ENCODE results near the gene PERM1. TPM values are rescaled to one million over a fixed set of nuclear protein-coding genes. Genes with fewer than 3 reads are reported as not detected.

The PERM1 gene
- total RNA-seq, 6 donors from 2014 or later, result 0.15 to 1.0 (median 0.36) TPM; not detected in 2

GRCh38 chr1:969260-969855, 12.5 kb downstream of the PERM1 start:
- Histone ChIP-seq H3K36me3 (no peaks in the 10 kb centered on the region), H3K4me3 (no peak overlapping the region), H3K4me1 (peaks cover 12 to 18% (median 16%) of the 10 kb centered on the region in 4 donors), H3K9me3 (no peaks in the 10 kb centered on the region), H3K27me3 (peaks cover 0 to 25% (median 13%) of the 10 kb centered on the region in 4 donors), H3K27ac (no peak overlapping the region)
- DNase-seq, result no peak
- WGBS, 2 donors, result 80 to 82% methylated on average over 15 of the region's 15 CpGs
- TF ChIP-seq CTCF (IDR thresholded peaks at IDR 0.05) (no peak), EP300 (IDR thresholded peaks at IDR 0.05) (no peak), POLR2AphosphoS5 (IDR thresholded peaks at IDR 0.05) (no peak), POLR2A (IDR thresholded peaks at IDR 0.05) (no peak)
- no peak for ATAC-seq (ENCODE audit: low FRiP score in 2 of 2)

GRCh38 chr1:967466-968343, 14.2 kb downstream of the PERM1 start:
- no peak overlapping the region for H3K27ac ChIP-seq
- peaks cover 0 to 8% (median 5%) of the 10 kb centered on the region in 4 donors for H3K36me3 ChIP-seq
- H3K4me1 ChIP-seq, result peaks cover 12 to 18% (median 16%) of the 10 kb centered on the region in 4 donors
- no peak for ATAC-seq (ENCODE audit: low FRiP score in 2 of 2)
- H3K27me3 ChIP-seq, result peaks cover 0 to 25% (median 11%) of the 10 kb centered on the region in 4 donors
- peak overlapping the region in 2 of 4 donors; percentile 72 to 73 for H3K4me3 ChIP-seq
- H3K9me3 ChIP-seq, result no peaks in the 10 kb centered on the region
- DNase-seq, result peak in 1 of 2 donors; percentile 53
- TF ChIP-seq EP300 (IDR thresholded peaks at IDR 0.05), result no peak
- no peak for TF ChIP-seq CTCF (IDR thresholded peaks at IDR 0.05)
- TF ChIP-seq POLR2A (IDR thresholded peaks at IDR 0.05), result no peak
- TF ChIP-seq POLR2AphosphoS5 (IDR thresholded peaks at IDR 0.05), result no peak
- WGBS, 2 donors, result 43 to 82% methylated on average over 2 to 19 of the region's 23 CpGs

GRCh38 chr1:966704-967300, 15.1 kb downstream of the PERM1 start:
- Histone ChIP-seq H3K4me3 (peak overlapping the region; percentile 50 to 80 (median 72)), H3K27me3 (peaks cover 0 to 19% (median 9%) of the 10 kb centered on the region in 4 donors), H3K9me3 (no peaks in the 10 kb centered on the region), H3K4me1 (peaks cover 12 to 20% (median 16%) of the 10 kb centered on the region in 4 donors), H3K36me3 (peaks cover 0 to 14% (median 7%) of the 10 kb centered on the region in 4 donors), H3K27ac (peak overlapping the region; percentile 73 to 89 (median 81))
- ATAC-seq (ENCODE audit: low FRiP score in 2 of 2), result peak; percentile 61 to 86
- DNase-seq, result peak; percentile 83 to 95
- TF ChIP-seq EP300 (IDR thresholded peaks at IDR 0.05) (no peak), POLR2AphosphoS5 (IDR thresholded peaks at IDR 0.05) (peak; percentile 45 to 52), CTCF (IDR thresholded peaks at IDR 0.05) (no peak), POLR2A (IDR thresholded peaks at IDR 0.05) (peak in 1 of 4 donors; percentile 63)
- WGBS, 2 donors, result 1% methylated on average over 38 of the region's 60 CpGs; no CpG with 5 or more reads in 1 of the 2 donors

- Histone ChIP-seq H3K4me3 (peak within 1 kb of the TSS; percentile 50 to 80 (median 72)), H3K27ac (peak within 1 kb of the TSS; percentile 73 to 89 (median 81)), H3K27me3 (peaks cover 0 to 13% (median 6%) of the 10 kb centered on the region in 4 donors), H3K4me1 (peaks cover 15 to 26% (median 22%) of the 10 kb centered on the region in 4 donors), H3K36me3 (peaks cover 0 to 14% (median 7%) of the 10 kb centered on the region in 4 donors), H3K9me3 (no peaks in the 10 kb centered on the region)
- DNase-seq (peak; percentile 62 to 89), ATAC-seq (ENCODE audit: low FRiP score in 2 of 2) (peak; percentile 46 to 67)
- 1% methylated on average over 16 of the region's 31 CpGs; no CpG with 5 or more reads in 1 of the 2 donors for WGBS, 2 donors
- no peak for TF ChIP-seq POLR2AphosphoS5 (IDR thresholded peaks at IDR 0.05)
- TF ChIP-seq POLR2A (IDR thresholded peaks at IDR 0.05), result no peak
- no peak for TF ChIP-seq CTCF (IDR thresholded peaks at IDR 0.05)
- no peak for TF ChIP-seq EP300 (IDR thresholded peaks at IDR 0.05)
Measured at GRCh38 chr1:966135-966703, 15.7 kb downstream of the PERM1 start, which contains the start of gene PLEKHN1. PLEKHN1 (plus strand) TSS chr1:966482; CDS start chr1:966532, 50 bp downstream.

Data from upper lobe of left lung (tissue), 6 donors.